ENCODE measurements around the gene VTI1A. TPM values are rescaled to one million over a fixed set of nuclear protein-coding genes. Genes with fewer than 3 reads are reported as not detected.

VTI1A gene
- total RNA-seq, 2 donors from 2014 or later: 21.0 to 29.6 TPM

DNA sequence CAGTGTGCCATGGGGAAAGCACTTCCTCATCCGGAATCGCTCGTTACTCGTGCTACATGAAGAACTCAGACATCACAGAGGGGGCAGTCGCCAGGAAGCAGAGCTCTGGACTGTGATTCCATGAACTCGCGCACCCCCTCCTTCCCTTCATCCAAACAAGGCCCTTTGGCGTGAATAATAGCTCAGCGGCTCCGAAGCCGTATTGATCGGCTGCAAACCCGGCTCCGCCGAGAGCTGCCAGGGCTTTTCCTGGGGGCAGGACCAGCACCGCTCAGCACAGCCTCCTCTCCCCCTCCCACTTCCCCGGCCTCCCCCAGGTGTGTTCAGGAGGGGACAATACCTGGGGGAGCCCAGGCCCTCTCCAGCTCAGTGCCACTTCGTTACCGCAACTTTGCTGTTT, 374.0 kb downstream of the VTI1A start:
- Histone ChIP-seq H3K4me3 (no peak overlapping the region), H3K27me3 (no peaks in the 10 kb centered on the region), H3K27ac (no peak overlapping the region), H3K4me1 (no peaks in the 10 kb centered on the region), H3K9me3 (no peaks in the 10 kb centered on the region), H3K36me3 (no peaks in the 10 kb centered on the region)
- no peak for DNase-seq (ENCODE audit: low spot score)
- no peak for TF ChIP-seq CTCF (IDR thresholded peaks at IDR 0.05)

GRCh38 chr10:112821663-112822062, 374.6 kb downstream of the VTI1A start:
- Histone ChIP-seq H3K9me3 (no peaks in the 10 kb centered on the region), H3K27ac (no peak overlapping the region), H3K4me1 (no peaks in the 10 kb centered on the region), H3K36me3 (no peaks in the 10 kb centered on the region), H3K27me3 (no peaks in the 10 kb centered on the region), H3K4me3 (no peak overlapping the region)
- no peak for TF ChIP-seq CTCF (IDR thresholded peaks at IDR 0.05)
- no peak for DNase-seq (ENCODE audit: low spot score)

- no peaks in the 10 kb centered on the region for H3K4me1 ChIP-seq
- DNase-seq (ENCODE audit: low spot score): no peak
- no peak overlapping the region for H3K27ac ChIP-seq
- H3K36me3 ChIP-seq: no peaks in the 10 kb centered on the region
- no peak for TF ChIP-seq CTCF (IDR thresholded peaks at IDR 0.05)
- no peaks in the 10 kb centered on the region for H3K27me3 ChIP-seq
- H3K9me3 ChIP-seq: no peaks in the 10 kb centered on the region
- H3K4me3 ChIP-seq: no peak overlapping the region
Measured at GRCh38 chr10:112823007-112823406, 376.0 kb downstream of the VTI1A start.

GRCh38 chr10:112823604-112824003, 376.6 kb downstream of the VTI1A start:
- Histone ChIP-seq H3K9me3 (no peaks in the 10 kb centered on the region), H3K4me3 (no peak overlapping the region), H3K36me3 (no peaks in the 10 kb centered on the region), H3K27ac (no peak overlapping the region), H3K27me3 (no peaks in the 10 kb centered on the region), H3K4me1 (no peaks in the 10 kb centered on the region)
- TF ChIP-seq CTCF (IDR thresholded peaks at IDR 0.05): no peak
- DNase-seq (ENCODE audit: low spot score): no peak

DNA sequence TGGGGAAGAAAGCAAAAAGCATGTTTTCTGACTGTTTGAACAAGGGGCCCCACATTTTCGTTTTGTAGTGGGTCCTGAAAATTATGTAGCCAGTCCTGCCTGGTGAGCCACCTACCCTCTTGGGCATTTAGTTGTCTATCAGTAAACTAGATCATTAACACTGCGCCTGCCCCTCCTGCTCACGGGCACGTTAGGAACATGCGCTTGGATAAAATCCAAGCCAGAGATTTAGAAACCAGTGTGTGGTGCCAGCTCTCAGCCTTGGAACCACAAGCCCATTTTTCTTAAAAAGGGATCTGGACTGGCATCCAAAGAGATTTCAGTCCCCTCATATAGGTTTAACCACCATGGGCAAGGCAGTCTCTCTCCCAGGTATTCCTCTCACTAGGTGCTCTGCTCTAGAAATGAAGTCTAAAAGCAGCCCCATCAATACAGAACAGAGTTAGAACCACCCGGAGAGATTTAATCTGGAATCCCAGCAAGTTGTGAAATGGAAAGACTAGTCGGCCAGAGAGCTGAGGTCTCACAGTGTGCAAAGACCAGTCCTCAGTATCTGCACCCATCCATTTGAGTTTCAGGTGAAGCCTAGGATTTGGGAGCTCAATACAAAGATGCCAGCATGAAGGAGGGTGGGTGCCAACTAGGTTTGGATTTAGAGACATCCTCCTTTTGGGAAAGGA, 379.1 kb downstream of the VTI1A start:
- DNase-seq (ENCODE audit: low spot score): no peak
- no peaks in the 10 kb centered on the region for H3K9me3 ChIP-seq
- no peak overlapping the region for H3K27ac ChIP-seq
- H3K36me3 ChIP-seq: no peaks in the 10 kb centered on the region
- no peaks in the 10 kb centered on the region for H3K27me3 ChIP-seq
- no peak for TF ChIP-seq CTCF (IDR thresholded peaks at IDR 0.05)
- H3K4me1 ChIP-seq: no peaks in the 10 kb centered on the region
- H3K4me3 ChIP-seq: no peak overlapping the region

DNA sequence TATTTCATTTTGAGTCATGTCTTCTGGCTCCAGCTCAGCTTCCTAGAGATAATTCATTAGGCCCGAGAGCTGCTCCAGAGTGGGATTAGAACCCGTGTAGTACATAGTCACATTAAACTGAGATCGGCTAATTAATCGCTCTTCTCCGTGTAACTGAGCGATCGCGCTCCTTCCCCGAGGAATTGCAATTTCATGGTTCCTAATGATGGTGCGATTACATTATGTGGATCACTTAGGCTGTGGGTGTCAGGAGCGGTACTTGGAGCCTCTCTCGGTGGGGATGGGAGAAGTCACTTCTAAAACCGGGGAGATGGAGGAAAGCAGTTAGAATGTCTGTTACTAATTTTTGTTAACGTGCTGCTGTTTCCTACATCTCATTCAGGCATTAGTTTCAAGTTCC, 380.1 kb downstream of the VTI1A start:
- TF ChIP-seq CTCF (IDR thresholded peaks at IDR 0.05): no peak
- no peak for DNase-seq (ENCODE audit: low spot score)
- no peak overlapping the region for H3K4me3 ChIP-seq

More for the DNA sequence above, 380.1 kb downstream of the VTI1A start:
- H3K27ac ChIP-seq: no peak overlapping the region
- no peaks in the 10 kb centered on the region for H3K27me3 ChIP-seq
- H3K9me3 ChIP-seq: no peaks in the 10 kb centered on the region
- H3K36me3 ChIP-seq: no peaks in the 10 kb centered on the region
- H3K4me1 ChIP-seq: no peaks in the 10 kb centered on the region

Measured in right atrium auricular region (tissue), 2 donors.